K562 (cell line): ENCODE data around the gene AGRN. TPM values are rescaled to one million over a fixed set of nuclear protein-coding genes. Genes with fewer than 3 reads are reported as not detected.

Source experiments
- ATAC-seq: fragments of 200-7000 bp; cut with Tn5 transposase; 3 replicates; pipeline ENCODE4 v1.9.1; 2020; ENCODE audit warnings: moderate library complexity
- BruUV-seq: library from RNA; stranded (reverse); fragments of 400-500 nt; replicated peaks from 2 replicates; lab custom pipeline; 2021; lab: Mats Ljungman, UMichigan
- CTCF ChIA-PET: fragments of 300-600 bp; formaldehyde crosslinking; extraction: SDS; loops from one replicate; lab custom pipeline; 2021; ENCODE audit warnings: low intra/inter-chr PET ratio; lab: Yijun Ruan, JAX
- POLR2A ChIA-PET: fragments of 300-600, 350-650 bp; sonication (Branson Sonifier 250); formaldehyde crosslinking; extraction: SDS; loops from one replicate; lab custom pipeline; 2021; ENCODE audit warnings: antibody characterized with exemption, inconsistent platforms; lab: Yijun Ruan, JAX
- DNase-seq, 4 experiments: peaks; one replicate each; pipeline versions ENCODE4 v3.0.0 to v3.0.0-alpha.2; 2011 to 2018; ENCODE audit warnings: low spot score in 3 of 4, mixed read lengths in 3 of 4; ENCODE audit errors: extremely low read depth in 1 of 4
- FAIRE-seq: peaks from 2 replicates; lab custom pipeline; 2011; peaks lifted over from hg19 to GRCh38; lab: Jason Lieb, UNC
- H2AFZ ChIP-seq: 2 replicates; pipeline ENCODE4 v1.6.0; 2011; ENCODE audit warnings: low read depth, low read length, control low read depth, inconsistent platforms
- H3K27ac ChIP-seq: fragments of 200-600 bp; 3 replicates; pipeline ENCODE4 v1.8.0; 2011; ENCODE audit warnings: low read depth, mild to moderate bottlenecking, control low read depth, inconsistent platforms, low read length, moderate library complexity, mixed read lengths; ENCODE audit errors: extremely low read depth
- H3K27me3 ChIP-seq, 2 experiments: fragments of 300-600 bp in 1 of 2; 2 replicates in 1 of 2; 3 replicates in 1 of 2; pipeline versions ENCODE4 v1.6.0 to v1.8.0; 2011; ENCODE audit warnings: inconsistent platforms in 2 of 2, low read length in 2 of 2, mild to moderate bottlenecking in 1 of 2, mixed read lengths in 1 of 2, moderate library complexity in 1 of 2; ENCODE audit not compliant: control insufficient read depth in 2 of 2, insufficient read depth in 2 of 2
- H3K36me3 ChIP-seq: fragments of 300-600 bp; 3 replicates; pipeline ENCODE4 v1.8.0; 2011; ENCODE audit warnings: mild to moderate bottlenecking, low read length, inconsistent platforms; ENCODE audit not compliant: control insufficient read depth, insufficient read depth
- H3K4me1 ChIP-seq, 2 experiments: fragments of 200-600 bp in 1 of 2; replicated peaks in 1 of 2; 2 replicates in 1 of 2; 3 replicates in 1 of 2; pipeline versions ENCODE4 v1.5.1 to v1.8.0; 2011; ENCODE audit warnings: inconsistent platforms in 2 of 2, low read length in 2 of 2, mild to moderate bottlenecking in 1 of 2, mixed read lengths in 1 of 2, moderate library complexity in 1 of 2; ENCODE audit not compliant: control insufficient read depth in 2 of 2, insufficient read depth in 2 of 2
- H3K4me2 ChIP-seq: 2 replicates; pipeline ENCODE4 v1.6.1; 2011; ENCODE audit warnings: low read length, control low read depth, inconsistent platforms, mixed read lengths; ENCODE audit not compliant: insufficient read depth
- H3K4me3 ChIP-seq: fragments of 200-600 bp; sonication (generic), shearing (Covaris generic); 2 replicates; pipeline ENCODE4 v1.5.1; 2016; ENCODE audit warnings: control low read depth, inconsistent platforms
- H3K79me2 ChIP-seq: fragments of 200-600 bp; 3 replicates; pipeline ENCODE4 v1.8.0; 2011; ENCODE audit warnings: low read length, inconsistent platforms; ENCODE audit not compliant: control insufficient read depth, insufficient read depth
- H3K9ac ChIP-seq, 2 experiments: 2 replicates each; pipeline versions ENCODE4 v1.6.0 to v1.6.1; 2011; ENCODE audit warnings: low read depth in 2 of 2, low read length in 2 of 2, control low read depth in 1 of 2, inconsistent platforms in 1 of 2, mild to moderate bottlenecking in 1 of 2, mixed read lengths in 1 of 2; ENCODE audit not compliant: insufficient read depth in 1 of 2
- H3K9me1 ChIP-seq: one replicate; pipeline ENCODE4 v1.6.0; 2011; ENCODE audit warnings: inconsistent platforms, mild to moderate bottlenecking, low read length, moderate library complexity; ENCODE audit not compliant: control insufficient read depth, insufficient read depth
- H3K9me3 ChIP-seq: replicated peaks from 2 replicates; pipeline ENCODE4 v1.5.1; 2011; ENCODE audit warnings: low read depth, low read length, inconsistent platforms; ENCODE audit not compliant: control insufficient read depth, insufficient read depth
- H4K20me1 ChIP-seq: replicated peaks from 2 replicates; pipeline ENCODE4 v1.6.1; 2011; ENCODE audit warnings: low read length, inconsistent platforms, mixed read lengths; ENCODE audit not compliant: control insufficient read depth, insufficient read depth
- HNRNPK ChIP-seq: fragments of 200-400 bp; formaldehyde crosslinking; IDR thresholded peaks from one replicate; pipeline ENCODE4 v1.6.1; 2018; ENCODE audit warnings: mild to moderate bottlenecking, low read depth, low read length; ENCODE audit not compliant: poor library complexity, severe bottlenecking
- PML ChIP-seq: IDR thresholded peaks from 2 replicates; pipeline ENCODE4 v1.6.1; 2012; ENCODE audit warnings: low read length, inconsistent platforms
- RAD21 ChIP-seq, 2 experiments: fragments of 250-450 bp in 1 of 2; fragments of 450-650 bp in 1 of 2; sonication (Bioruptor Pico) in 1 of 2; formaldehyde crosslinking in 1 of 2; IDR thresholded peaks in 1 of 2; conservative IDR thresholded peaks in 1 of 2; 2 replicates each; pipeline versions ENCODE4 v1.4.0 to v1.8.0; 2020 to 2022; ENCODE audit warnings: mild to moderate bottlenecking in 2 of 2, moderate library complexity in 1 of 2
- XRCC3 ChIP-seq: fragments of 450-650 bp; IDR thresholded peaks from 2 replicates; pipeline ENCODE4 v1.6.1; 2017; ENCODE audit warnings: mild to moderate bottlenecking, moderate library complexity
- ZBTB7A ChIP-seq: IDR thresholded peaks from 2 replicates; pipeline ENCODE4 v1.6.1; 2011; ENCODE audit warnings: low read depth, mild to moderate bottlenecking, low read length, moderate library complexity, borderline replicate concordance; ENCODE audit not compliant: control insufficient read depth
- ZNF174 ChIP-seq: fragments of 250-450 bp; sonication (Bioruptor Pico); IDR thresholded peaks from 2 replicates; pipeline ENCODE4 v1.4.0; 2020; ENCODE audit warnings: mild to moderate bottlenecking
- WGBS: fragments of 100-300 bp; shearing (Covaris generic); methylation state at CpG from one replicate; pipeline ENCODE4 v1.1.6; 2016; ENCODE audit warnings: low coverage, mixed read lengths; ENCODE audit not compliant: insufficient coverage; ENCODE audit errors: missing lambda C conversion rate; 5-methylcytosine and 5-hydroxymethylcytosine counted together
- in situ Hi-C: fragments of 300-500 bp; cut with MboI; formaldehyde crosslinking; loops from 4 replicates; pipeline ENCODE4 v1.15.0; 2018; ENCODE audit warnings: inconsistent platforms, mixed read lengths
- intact Hi-C: fragments of 100-400 bp; cut with micrococcal nuclease; formaldehyde crosslinking; loops from 2 replicates; pipeline ENCODE4 v1.14.2; 2022
- polyA plus RNA-seq, 8 experiments: library from polyadenylated mRNA; depleted of rRNA in 4 of 8; stranded (reverse) in 5 of 8; unstranded in 3 of 8; fragments of >200 nt; fragmentation: Nextera tagmentation in 2 of 8; fragmentation: Illumina TruSeq in 1 of 8; extraction: Ambion mirVana in 2 of 8; extraction: Trizol in 1 of 8; gene quantifications; 2 replicates each; pipeline versions ENCODE4 v1.2.1 to v1.2.3, GENCODE V29; 2011 to 2014; ENCODE audit warnings: inconsistent platforms in 1 of 8, missing spikeins in 1 of 8
- total RNA-seq, 7 experiments: library from RNA; depleted of rRNA in 6 of 7; stranded (reverse); fragments of >200 nt in 6 of 7; fragmentation: Illumina TruSeq in 2 of 7; extraction: Trizol in 2 of 7; gene quantifications; 2 replicates each; pipeline versions ENCODE4 v1.2.1 to v1.2.3, GENCODE V29; 2011 to 2021; ENCODE audit warnings: low replicate concordance in 1 of 7
- TF ChIP-seq, protein P1 (sequence below): sonication (generic); formaldehyde crosslinking; IDR thresholded peaks from 2 replicates; pipeline ENCODE4 v1.8.1; 2023; ENCODE audit warnings: mild to moderate bottlenecking, missing genetic modification reagents
- TF ChIP-seq, protein P2 (sequence below): sonication (generic); formaldehyde crosslinking; IDR thresholded peaks from 2 replicates; pipeline ENCODE4 v1.8.0; 2022; ENCODE audit warnings: mild to moderate bottlenecking, missing genetic modification reagents
- TF ChIP-seq, protein P3 (sequence below): fragments of 250-450 bp; sonication (Bioruptor Pico); IDR thresholded peaks from 2 replicates; pipeline ENCODE4 v1.4.0; 2020; ENCODE audit warnings: mild to moderate bottlenecking

Gene AGRN
- total and polyA plus RNA-seq, 9 of the 15 experiments (the other 6 are each of a cell fraction or from before 2014, with no cell fraction given), result 0.04 to 111 (median 18.1) TPM

DNA sequence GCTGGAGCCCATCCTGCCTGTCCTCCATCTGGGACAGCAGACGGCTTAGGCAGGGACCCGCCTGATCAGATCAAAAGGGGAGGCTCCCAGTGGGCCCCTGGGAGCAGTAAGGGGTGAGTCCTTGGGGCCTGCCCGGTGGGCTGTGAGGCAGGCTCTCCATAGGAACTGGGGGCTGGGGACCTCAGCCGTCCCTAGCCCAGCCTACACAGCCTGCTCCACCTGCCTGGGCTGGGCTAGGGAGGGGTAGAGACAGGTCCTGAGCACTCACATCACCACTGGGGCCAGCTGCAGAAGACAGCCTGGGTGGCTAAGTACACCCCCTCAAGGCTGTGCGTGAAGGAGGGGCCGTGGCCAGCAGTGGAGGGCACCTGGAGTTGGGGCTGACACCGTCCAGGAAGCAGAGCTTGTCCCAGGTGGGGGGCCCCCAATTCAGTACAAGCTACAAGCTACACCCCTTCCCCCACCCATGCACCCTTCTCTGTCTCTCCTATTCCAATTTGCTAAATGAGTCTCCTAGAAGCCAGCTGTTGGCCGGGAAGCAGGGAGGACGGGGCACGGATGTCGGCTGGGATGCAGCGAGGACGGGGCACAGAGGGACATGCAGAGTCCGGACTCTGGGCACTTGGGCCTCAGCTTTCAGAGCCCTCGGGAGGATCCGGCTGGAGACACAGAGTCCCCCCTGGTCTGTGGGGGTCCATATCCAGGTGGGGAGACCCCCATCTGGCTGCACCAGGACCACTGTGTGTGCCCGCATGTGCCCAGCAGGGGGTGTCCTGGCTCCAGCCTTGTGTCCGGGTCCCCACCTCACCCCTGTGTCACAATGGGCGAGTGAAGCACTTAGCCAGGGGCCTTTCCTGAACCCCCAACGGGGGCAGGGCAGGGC is 4.9 kb upstream of the AGRN start:
- intact Hi-C loops, result no loop called here
- no peaks in the 10 kb centered on the region for H3K36me3 ChIP-seq
- peak overlapping the region in 1 of 2 experiments; percentile 31; a peak in 2 of 4 replicates for H3K9ac ChIP-seq
- no peaks in the 10 kb centered on the region for H4K20me1 ChIP-seq
- ATAC-seq (no peak), DNase-seq (no peak), FAIRE-seq (no peak)
- in situ Hi-C loops, result no loop called here
- no peaks in the 10 kb centered on the region for H3K9me3 ChIP-seq
- WGBS, result 74% methylated on average over 20 of the region's 20 CpGs
- peaks cover 12 to 40% of the 10 kb centered on the region in 2 experiments for H3K4me1 ChIP-seq
- POLR2A ChIA-PET, result interaction anchor here (0.5 to 2.3 kb wide), 2 partner anchors 10 to 721 kb away, joined by 3 to 9 read pairs; no protein-coding TSS in a partner anchor
- CTCF ChIA-PET, result no interaction called here
- no peak overlapping the region for H3K4me3 ChIP-seq
- no peak overlapping the region for H2AFZ ChIP-seq
- H3K4me2 ChIP-seq, result no peak overlapping the region
- H3K27me3 ChIP-seq, result no peaks in the 10 kb centered on the region
- H3K27ac ChIP-seq, result no peak overlapping the region
- BruUV-seq, result no TSS peak
- H3K9me1 ChIP-seq, result no peaks in the 10 kb centered on the region
- peaks cover under 1% of the 10 kb centered on the region; the same call in 1 of the 3 replicates for H3K79me2 ChIP-seq
- peak in 1 of 2 experiments; percentile 51; a peak in 2 of 4 replicates for TF ChIP-seq RAD21 (CRISPR knock-in tag; conservative IDR thresholded peaks at IDR 0.05 in 1 of 2, IDR thresholded peaks at IDR 0.05 in 1 of 2)
- peak; percentile 72; the same call in 1 of the 2 replicates for TF ChIP-seq ZBTB7A
- no peak for TF ChIP-seq ZNF174 (CRISPR knock-in tag)
- TF ChIP-seq, protein P1, sequence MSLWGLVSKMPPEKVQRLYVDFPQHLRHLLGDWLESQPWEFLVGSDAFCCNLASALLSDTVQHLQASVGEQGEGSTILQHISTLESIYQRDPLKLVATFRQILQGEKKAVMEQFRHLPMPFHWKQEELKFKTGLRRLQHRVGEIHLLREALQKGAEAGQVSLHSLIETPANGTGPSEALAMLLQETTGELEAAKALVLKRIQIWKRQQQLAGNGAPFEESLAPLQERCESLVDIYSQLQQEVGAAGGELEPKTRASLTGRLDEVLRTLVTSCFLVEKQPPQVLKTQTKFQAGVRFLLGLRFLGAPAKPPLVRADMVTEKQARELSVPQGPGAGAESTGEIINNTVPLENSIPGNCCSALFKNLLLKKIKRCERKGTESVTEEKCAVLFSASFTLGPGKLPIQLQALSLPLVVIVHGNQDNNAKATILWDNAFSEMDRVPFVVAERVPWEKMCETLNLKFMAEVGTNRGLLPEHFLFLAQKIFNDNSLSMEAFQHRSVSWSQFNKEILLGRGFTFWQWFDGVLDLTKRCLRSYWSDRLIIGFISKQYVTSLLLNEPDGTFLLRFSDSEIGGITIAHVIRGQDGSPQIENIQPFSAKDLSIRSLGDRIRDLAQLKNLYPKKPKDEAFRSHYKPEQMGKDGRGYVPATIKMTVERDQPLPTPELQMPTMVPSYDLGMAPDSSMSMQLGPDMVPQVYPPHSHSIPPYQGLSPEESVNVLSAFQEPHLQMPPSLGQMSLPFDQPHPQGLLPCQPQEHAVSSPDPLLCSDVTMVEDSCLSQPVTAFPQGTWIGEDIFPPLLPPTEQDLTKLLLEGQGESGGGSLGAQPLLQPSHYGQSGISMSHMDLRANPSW (CRISPR knock-in tag), result no peak
- TF ChIP-seq PML, result no peak
- no peak for TF ChIP-seq XRCC3
- TF ChIP-seq, protein P2, sequence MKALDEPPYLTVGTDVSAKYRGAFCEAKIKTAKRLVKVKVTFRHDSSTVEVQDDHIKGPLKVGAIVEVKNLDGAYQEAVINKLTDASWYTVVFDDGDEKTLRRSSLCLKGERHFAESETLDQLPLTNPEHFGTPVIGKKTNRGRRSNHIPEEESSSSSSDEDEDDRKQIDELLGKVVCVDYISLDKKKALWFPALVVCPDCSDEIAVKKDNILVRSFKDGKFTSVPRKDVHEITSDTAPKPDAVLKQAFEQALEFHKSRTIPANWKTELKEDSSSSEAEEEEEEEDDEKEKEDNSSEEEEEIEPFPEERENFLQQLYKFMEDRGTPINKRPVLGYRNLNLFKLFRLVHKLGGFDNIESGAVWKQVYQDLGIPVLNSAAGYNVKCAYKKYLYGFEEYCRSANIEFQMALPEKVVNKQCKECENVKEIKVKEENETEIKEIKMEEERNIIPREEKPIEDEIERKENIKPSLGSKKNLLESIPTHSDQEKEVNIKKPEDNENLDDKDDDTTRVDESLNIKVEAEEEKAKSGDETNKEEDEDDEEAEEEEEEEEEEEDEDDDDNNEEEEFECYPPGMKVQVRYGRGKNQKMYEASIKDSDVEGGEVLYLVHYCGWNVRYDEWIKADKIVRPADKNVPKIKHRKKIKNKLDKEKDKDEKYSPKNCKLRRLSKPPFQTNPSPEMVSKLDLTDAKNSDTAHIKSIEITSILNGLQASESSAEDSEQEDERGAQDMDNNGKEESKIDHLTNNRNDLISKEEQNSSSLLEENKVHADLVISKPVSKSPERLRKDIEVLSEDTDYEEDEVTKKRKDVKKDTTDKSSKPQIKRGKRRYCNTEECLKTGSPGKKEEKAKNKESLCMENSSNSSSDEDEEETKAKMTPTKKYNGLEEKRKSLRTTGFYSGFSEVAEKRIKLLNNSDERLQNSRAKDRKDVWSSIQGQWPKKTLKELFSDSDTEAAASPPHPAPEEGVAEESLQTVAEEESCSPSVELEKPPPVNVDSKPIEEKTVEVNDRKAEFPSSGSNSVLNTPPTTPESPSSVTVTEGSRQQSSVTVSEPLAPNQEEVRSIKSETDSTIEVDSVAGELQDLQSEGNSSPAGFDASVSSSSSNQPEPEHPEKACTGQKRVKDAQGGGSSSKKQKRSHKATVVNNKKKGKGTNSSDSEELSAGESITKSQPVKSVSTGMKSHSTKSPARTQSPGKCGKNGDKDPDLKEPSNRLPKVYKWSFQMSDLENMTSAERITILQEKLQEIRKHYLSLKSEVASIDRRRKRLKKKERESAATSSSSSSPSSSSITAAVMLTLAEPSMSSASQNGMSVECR, result 0 out of 2 replicates have a peak, but pooled peaks have one; percentile 32
- no peak for TF ChIP-seq HNRNPK
- TF ChIP-seq, protein P3, sequence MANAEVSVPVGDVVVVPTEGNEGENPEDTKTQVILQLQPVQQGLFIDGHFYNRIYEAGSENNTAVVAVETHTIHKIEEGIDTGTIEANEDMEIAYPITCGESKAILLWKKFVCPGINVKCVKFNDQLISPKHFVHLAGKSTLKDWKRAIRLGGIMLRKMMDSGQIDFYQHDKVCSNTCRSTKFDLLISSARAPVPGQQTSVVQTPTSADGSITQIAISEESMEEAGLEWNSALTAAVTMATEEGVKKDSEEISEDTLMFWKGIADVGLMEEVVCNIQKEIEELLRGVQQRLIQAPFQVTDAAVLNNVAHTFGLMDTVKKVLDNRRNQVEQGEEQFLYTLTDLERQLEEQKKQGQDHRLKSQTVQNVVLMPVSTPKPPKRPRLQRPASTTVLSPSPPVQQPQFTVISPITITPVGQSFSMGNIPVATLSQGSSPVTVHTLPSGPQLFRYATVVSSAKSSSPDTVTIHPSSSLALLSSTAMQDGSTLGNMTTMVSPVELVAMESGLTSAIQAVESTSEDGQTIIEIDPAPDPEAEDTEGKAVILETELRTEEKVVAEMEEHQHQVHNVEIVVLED (CRISPR knock-in tag), result no peak
